HepG2 (cell line): Measurements from ENCODE around the gene NUDT22. TPM values are rescaled to one million over a fixed set of nuclear protein-coding genes. Genes with fewer than 3 reads are reported as not detected.

Experiments
- CHCHD3 ChIP-seq: sonication (generic); formaldehyde crosslinking; IDR thresholded peaks from 2 replicates; pipeline ENCODE4 v1.8.0; 2022; ENCODE audit warnings: mild to moderate bottlenecking, missing genetic modification reagents, moderate library complexity
- E2F1 ChIP-seq: sonication (generic); formaldehyde crosslinking; IDR thresholded peaks from 2 replicates; pipeline ENCODE4 v1.5.0; 2020; ENCODE audit warnings: missing genetic modification reagents
- E2F2 ChIP-seq: sonication (generic); formaldehyde crosslinking; IDR thresholded peaks from 2 replicates; pipeline ENCODE4 v1.4.0; 2020; ENCODE audit warnings: missing genetic modification reagents, borderline replicate concordance
- EP300 ChIP-seq, 3 experiments: sonication (generic) in 1 of 3; formaldehyde crosslinking in 1 of 3; IDR thresholded peaks; 2 replicates each; pipeline versions ENCODE4 v1.5.1 to v1.6.1; 2011 to 2020; ENCODE audit warnings: low read depth in 2 of 3, low read length in 2 of 3, borderline replicate concordance in 1 of 3, improper control_type of control experiment in 1 of 3, mild to moderate bottlenecking in 1 of 3, missing genetic modification reagents in 1 of 3, moderate library complexity in 1 of 3
- FOXO1 ChIP-seq: sonication (generic); formaldehyde crosslinking; IDR thresholded peaks from 2 replicates; pipeline ENCODE4 v1.4.0; 2020; ENCODE audit warnings: missing genetic modification reagents
- ISX ChIP-seq: sonication (generic); formaldehyde crosslinking; conservative IDR thresholded peaks from 2 replicates; pipeline ENCODE4 v1.5.0; 2020; ENCODE audit warnings: missing genetic modification reagents
- MAFK ChIP-seq, 2 experiments: IDR thresholded peaks in 1 of 2; conservative IDR thresholded peaks in 1 of 2; 2 replicates each; pipeline ENCODE4 v1.6.1; 2011; ENCODE audit warnings: improper control_type of control experiment in 2 of 2, low read length in 2 of 2
- MEIS1 ChIP-seq: sonication (generic); formaldehyde crosslinking; IDR thresholded peaks from 2 replicates; pipeline ENCODE4 v1.9.0; 2021; ENCODE audit warnings: mild to moderate bottlenecking, missing genetic modification reagents, moderate library complexity, borderline replicate concordance
- MLLT10 ChIP-seq: sonication (generic); formaldehyde crosslinking; IDR thresholded peaks from 2 replicates; pipeline ENCODE4 v1.4.0; 2020; ENCODE audit warnings: missing genetic modification reagents
- MLX ChIP-seq: IDR thresholded peaks from 2 replicates; pipeline ENCODE4 v1.6.1; 2016
- NR1H2 ChIP-seq: sonication (generic); formaldehyde crosslinking; IDR thresholded peaks from 2 replicates; pipeline ENCODE4 v1.8.1; 2022; ENCODE audit warnings: low read depth, missing genetic modification reagents, borderline replicate concordance
- NRL ChIP-seq: sonication (generic); formaldehyde crosslinking; IDR thresholded peaks from 2 replicates; pipeline ENCODE4 v1.5.0; 2020; ENCODE audit warnings: missing genetic modification reagents, mild to moderate bottlenecking, moderate library complexity, borderline replicate concordance
- PITX1 ChIP-seq: sonication (generic); formaldehyde crosslinking; IDR thresholded peaks from 2 replicates; pipeline ENCODE4 v1.5.1; 2020; ENCODE audit warnings: mild to moderate bottlenecking, missing genetic modification reagents
- POLR2A ChIP-seq, 2 experiments: IDR thresholded peaks; 2 replicates each; pipeline ENCODE4 v1.6.1; 2011; ENCODE audit warnings: low read depth in 2 of 2, low read length in 2 of 2, mild to moderate bottlenecking in 1 of 2, moderate library complexity in 1 of 2; ENCODE audit not compliant: insufficient read depth in 1 of 2
- SMARCE1 ChIP-seq: fragments of 450-650 bp; IDR thresholded peaks from 2 replicates; pipeline ENCODE4 v1.6.1; 2017; ENCODE audit warnings: borderline replicate concordance
- SRSF1 ChIP-seq: fragments of 200-400 bp; formaldehyde crosslinking; optimal IDR thresholded peaks from 2 replicates; pipeline ENCODE3; 2017; ENCODE audit warnings: mild to moderate bottlenecking, low read depth, low read length, moderate library complexity
- TERF1 ChIP-seq: sonication (generic); formaldehyde crosslinking; IDR thresholded peaks from 2 replicates; pipeline ENCODE4 v1.8.0; 2022; ENCODE audit warnings: mild to moderate bottlenecking, missing genetic modification reagents, moderate library complexity
- ZBTB14 ChIP-seq: sonication (generic); formaldehyde crosslinking; IDR thresholded peaks from 2 replicates; pipeline ENCODE4 v1.4.0; 2020; ENCODE audit warnings: missing genetic modification reagents
- ZNF12 ChIP-seq: sonication (generic); formaldehyde crosslinking; IDR thresholded peaks from 2 replicates; pipeline ENCODE4 v1.5.0; 2020; ENCODE audit warnings: missing genetic modification reagents
- ZNF224 ChIP-seq: sonication (generic); formaldehyde crosslinking; IDR thresholded peaks from 2 replicates; pipeline ENCODE4 v1.5.0; 2020; ENCODE audit warnings: mild to moderate bottlenecking, missing genetic modification reagents
- ZNF230 ChIP-seq: sonication (generic); formaldehyde crosslinking; IDR thresholded peaks from 2 replicates; pipeline ENCODE4 v1.4.0; 2020; ENCODE audit warnings: mild to moderate bottlenecking, missing genetic modification reagents
- ZNF33A ChIP-seq: sonication (generic); formaldehyde crosslinking; IDR thresholded peaks from 2 replicates; pipeline ENCODE4 v1.5.1; 2020; ENCODE audit warnings: missing genetic modification reagents, mild to moderate bottlenecking, moderate library complexity, borderline replicate concordance
- ZNF33B ChIP-seq: sonication (generic); formaldehyde crosslinking; IDR thresholded peaks from 2 replicates; pipeline ENCODE4 v1.5.1; 2020; ENCODE audit warnings: mild to moderate bottlenecking, missing genetic modification reagents
- ZNF446 ChIP-seq: sonication (generic); formaldehyde crosslinking; IDR thresholded peaks from 2 replicates; pipeline ENCODE4 v1.5.0; 2020; ENCODE audit warnings: mild to moderate bottlenecking, missing genetic modification reagents
- ZNF451 ChIP-seq: sonication (generic); formaldehyde crosslinking; IDR thresholded peaks from 2 replicates; pipeline ENCODE4 v1.5.0; 2020; ENCODE audit warnings: mild to moderate bottlenecking, missing genetic modification reagents
- ZNF7 ChIP-seq: IDR thresholded peaks from 2 replicates; pipeline ENCODE4 v1.6.1; 2016; ENCODE audit warnings: missing biosample characterization, missing genetic modification reagents
- polyA plus RNA-seq, 8 experiments: library from polyadenylated mRNA; depleted of rRNA in 3 of 8; stranded (reverse) in 7 of 8; unstranded in 1 of 8; fragments of >200 nt; fragmentation: Illumina TruSeq in 4 of 8; extraction: Trizol in 4 of 8; gene quantifications; 2 replicates each; pipeline versions ENCODE4 v1.2.1 to v1.2.3, GENCODE V29; 2011 to 2016; ENCODE audit warnings: low read depth in 4 of 8, missing spikeins in 1 of 8, mixed read lengths in 1 of 8; ENCODE audit not compliant: insufficient read depth in 1 of 8
- total RNA-seq, 5 experiments: library from RNA; depleted of rRNA; stranded (reverse); fragments of >200 nt; fragmentation: Illumina TruSeq; extraction: Trizol; gene quantifications; 2 replicates each; pipeline ENCODE4 v1.2.3, GENCODE V29; 2016; ENCODE audit warnings: low read depth in 1 of 5

The NUDT22 gene
- total and polyA plus RNA-seq, 2 of the 13 experiments (the other 11 are each of a cell fraction or from before 2014, with no cell fraction given) = 33.5 to 39.8 TPM

- TF ChIP-seq ZNF224 (CRISPR knock-in tag) (0 out of 2 replicates have a peak, but pooled peaks have one; percentile 73), EP300 (IDR thresholded peaks at IDR 0.05; ENCODE audit: low read depth in 2 of 2, low read length in 2 of 2) (no peak), EP300 (CRISPR knock-in tag; IDR thresholded peaks at IDR 0.05; ENCODE audit: borderline replicate concordance) (no peak), ZNF33B (CRISPR knock-in tag) (no peak), ZNF230 (CRISPR knock-in tag) (no peak), MLLT10 (no peak), ZBTB14 (CRISPR knock-in tag) (0 out of 2 replicates have a peak, but pooled peaks have one; percentile 44), MLX (CRISPR knock-in tag) (no peak), POLR2A (IDR thresholded peaks at IDR 0.05; ENCODE audit: insufficient read depth in 1 of 2, low read depth in 2 of 2, low read length in 2 of 2) (no peak; a peak in 1 of 4 replicates), SRSF1 (no peak), ZNF451 (0 out of 2 replicates have a peak, but pooled peaks have one; percentile 21), E2F2 (CRISPR knock-in tag) (no peak; the same call in 1 of the 2 replicates), ZNF7 (CRISPR knock-in tag) (no peak), MEIS1 (CRISPR knock-in tag) (no peak), ZNF33A (CRISPR knock-in tag) (no peak), ZNF446 (no peak), ISX (CRISPR knock-in tag) (no peak), SMARCE1 (no peak), FOXO1 (CRISPR knock-in tag) (no peak), TERF1 (CRISPR knock-in tag) (peak; percentile 87), CHCHD3 (CRISPR knock-in tag) (no peak), NRL (peak; percentile 25; the same call in 1 of the 2 replicates), NR1H2 (no peak), PITX1 (CRISPR knock-in tag) (no peak), E2F1 (CRISPR knock-in tag) (no peak; the same call in 1 of the 2 replicates), ZNF12 (CRISPR knock-in tag) (no peak), MAFK (conservative IDR thresholded peaks at IDR 0.05 in 1 of 2, IDR thresholded peaks at IDR 0.05 in 1 of 2; ENCODE audit: low read length in 2 of 2) (no peak)
Measured at GRCh38 chr11:64226507-64227051, 505 bp downstream of the NUDT22 start (continued).
